Esophagus muscularis mucosa (tissue), 3 donors: Measurements from ENCODE around the gene NCAM1.

Experiments
- CTCF ChIP-seq, 3 experiments: fragments of 200-600 bp in 2 of 3; fragments of 450-650 bp in 1 of 3; sonication (generic) in 2 of 3; IDR thresholded peaks; one replicate each; pipeline ENCODE4 v1.5.1; 2017 to 2019; ENCODE audit warnings: antibody characterized with exemption in 3 of 3, mild to moderate bottlenecking in 2 of 3, moderate library complexity in 1 of 3
- POLR2A ChIP-seq: fragments of 450-650 bp; IDR thresholded peaks from one replicate; pipeline ENCODE4 v1.6.1; 2017; ENCODE audit warnings: antibody characterized with exemption, moderate library complexity, mild to moderate bottlenecking, low read depth

GRCh38 chr11:113314065-113314388, 352.8 kb downstream of the NCAM1 start:
- TF ChIP-seq CTCF (IDR thresholded peaks at IDR 0.05) = no peak
- no peak for TF ChIP-seq POLR2A
